ENCODE data around the gene ACAD11.

Gene ACAD11

DNA sequence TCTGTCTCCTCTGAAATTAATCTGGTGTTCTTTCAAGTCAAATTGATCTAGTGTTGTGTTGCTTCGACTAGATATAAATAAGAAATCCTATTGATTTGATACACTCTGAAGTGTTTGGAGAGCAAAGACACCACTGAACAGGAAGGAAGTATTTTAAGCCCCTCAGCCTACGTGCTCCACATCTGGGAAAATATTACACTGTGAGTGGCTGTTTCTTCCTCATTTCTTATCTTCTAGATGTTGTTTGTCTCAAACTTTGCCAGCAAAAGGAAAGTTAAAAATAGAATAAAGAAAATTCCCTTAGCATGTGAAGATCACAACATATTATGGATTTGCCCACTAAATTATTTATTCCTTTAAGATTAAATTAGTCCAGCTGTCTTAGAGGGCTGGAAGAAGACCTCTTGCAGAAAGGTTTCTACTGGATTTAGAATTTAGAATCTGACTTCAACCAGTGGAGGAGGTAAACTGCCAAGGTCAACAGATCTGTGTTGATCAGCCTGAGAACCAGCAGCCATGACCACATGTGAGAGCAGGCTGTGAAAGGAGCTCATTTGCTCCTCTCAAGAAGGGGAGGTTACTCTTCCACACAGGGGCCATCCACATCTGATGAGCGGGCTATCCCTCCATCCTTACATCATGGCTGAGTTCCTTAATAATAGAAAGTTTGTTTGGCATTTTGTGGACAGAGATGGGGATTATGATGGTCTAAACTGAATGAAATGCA lies 108.9 kb downstream of the ACAD11 start:
- Histone ChIP-seq H3K36me3 (ENCODE audit: insufficient read depth, low read length) (no peaks in the 10 kb centered on the region), H3K4me1 (ENCODE audit: insufficient read depth, low read length) (peaks cover 7% of the 10 kb centered on the region), H3K9ac (ENCODE audit: low read length) (no peak overlapping the region), H3K9me3 (ENCODE audit: low read length) (no peaks in the 10 kb centered on the region), H3K4me3 (ENCODE audit: low read depth in 1 of 2, low read length in 2 of 2) (no peak overlapping the region), H3K27ac (ENCODE audit: low read depth, low read length) (no peak overlapping the region), H3K27me3 (ENCODE audit: control insufficient read depth in 1 of 2, insufficient read depth in 2 of 2, low read length in 2 of 2) (no peaks in the 10 kb centered on the region)

DNA sequence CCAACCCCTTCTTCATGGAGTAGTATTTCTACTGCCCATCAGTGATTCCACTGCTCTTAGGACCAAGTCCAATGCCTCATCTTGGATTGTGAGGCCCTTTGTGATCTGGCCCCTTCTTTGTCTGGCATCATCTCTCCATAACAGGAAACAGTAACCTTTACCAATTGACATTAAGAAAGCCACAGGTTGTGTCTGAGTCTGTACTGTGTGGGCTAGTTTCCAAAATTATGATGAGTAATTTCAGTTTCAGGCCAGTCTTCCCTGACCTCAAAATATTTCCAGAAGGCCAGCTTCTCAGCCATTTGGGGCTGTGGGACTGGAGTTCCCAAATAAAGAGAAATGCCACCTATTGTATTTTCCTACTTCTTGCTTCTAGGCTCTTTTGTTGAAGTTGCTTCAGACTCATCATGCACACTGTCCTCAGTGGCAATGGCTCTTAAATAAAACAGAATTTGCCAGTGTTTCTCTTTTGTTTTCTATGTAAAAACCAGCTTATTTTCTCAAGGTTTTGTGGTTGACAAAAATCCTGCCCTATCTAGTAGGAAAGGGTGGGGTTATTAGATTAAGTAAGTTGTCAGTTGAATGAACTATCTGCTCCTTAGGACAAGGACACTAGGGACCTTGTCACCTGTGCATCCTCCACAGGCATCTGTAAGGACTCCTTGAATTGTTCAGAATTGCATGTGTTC lies 109.6 kb downstream of the ACAD11 start:
- no peak overlapping the region for H3K9ac ChIP-seq (ENCODE audit: low read length)
- no peaks in the 10 kb centered on the region for H3K27me3 ChIP-seq (ENCODE audit: control insufficient read depth in 1 of 2, insufficient read depth in 2 of 2, low read length in 2 of 2)
- H3K4me3 ChIP-seq (ENCODE audit: low read depth in 1 of 2, low read length in 2 of 2) = no peak overlapping the region
- H3K27ac ChIP-seq (ENCODE audit: low read depth, low read length) = no peak overlapping the region
- no peaks in the 10 kb centered on the region for H3K9me3 ChIP-seq (ENCODE audit: low read length)
- H3K36me3 ChIP-seq (ENCODE audit: insufficient read depth, low read length) = no peaks in the 10 kb centered on the region
- peaks cover under 1% of the 10 kb centered on the region for H3K4me1 ChIP-seq (ENCODE audit: insufficient read depth, low read length)

GRCh38 chr3:132549169-132549568 lies 110.4 kb downstream of the ACAD11 start:
- no peak overlapping the region for H3K27ac ChIP-seq (ENCODE audit: low read depth, low read length)
- no peaks in the 10 kb centered on the region for H3K4me1 ChIP-seq (ENCODE audit: insufficient read depth, low read length)
- H3K27me3 ChIP-seq (ENCODE audit: control insufficient read depth in 1 of 2, insufficient read depth in 2 of 2, low read length in 2 of 2) = no peaks in the 10 kb centered on the region
- H3K4me3 ChIP-seq (ENCODE audit: low read depth in 1 of 2, low read length in 2 of 2) = no peak overlapping the region
- no peaks in the 10 kb centered on the region for H3K9me3 ChIP-seq (ENCODE audit: low read length)
- H3K36me3 ChIP-seq (ENCODE audit: insufficient read depth, low read length) = no peaks in the 10 kb centered on the region
- no peak overlapping the region for H3K9ac ChIP-seq (ENCODE audit: low read length)

- peaks cover 12% of the 10 kb centered on the region for H3K36me3 ChIP-seq (ENCODE audit: insufficient read depth, low read length)
- H3K4me3 ChIP-seq (ENCODE audit: low read depth in 1 of 2, low read length in 2 of 2) = no peak overlapping the region
- no peaks in the 10 kb centered on the region for H3K27me3 ChIP-seq (ENCODE audit: control insufficient read depth in 1 of 2, insufficient read depth in 2 of 2, low read length in 2 of 2)
- no peaks in the 10 kb centered on the region for H3K9me3 ChIP-seq (ENCODE audit: low read length)
- no peaks in the 10 kb centered on the region for H3K4me1 ChIP-seq (ENCODE audit: insufficient read depth, low read length)
- no peak overlapping the region for H3K27ac ChIP-seq (ENCODE audit: low read depth, low read length)
- H3K9ac ChIP-seq (ENCODE audit: low read length) = no peak overlapping the region
These were observed 114.1 kb downstream of the ACAD11 start for GRCh38 chr3:132545471-132545870.

DNA sequence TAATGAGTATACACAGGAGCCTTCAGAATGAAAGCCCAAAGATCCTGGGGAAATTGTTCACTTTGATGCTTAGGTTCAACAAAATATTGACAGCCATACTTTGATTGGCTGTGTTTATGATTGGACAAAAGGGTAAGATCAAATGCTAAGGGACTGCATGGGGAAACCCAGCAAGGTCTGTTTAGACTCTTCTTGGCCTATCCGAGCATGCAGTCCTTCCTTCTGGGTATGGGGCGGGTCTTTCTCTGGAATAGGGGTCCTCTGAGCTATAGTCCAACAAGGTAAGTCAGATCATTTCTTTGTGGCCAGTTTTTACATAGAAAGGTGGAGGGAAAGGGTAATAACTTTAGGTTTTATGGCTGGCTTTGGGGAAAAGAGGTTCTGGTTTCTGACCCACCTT lies 115.5 kb downstream of the ACAD11 start:
- Histone ChIP-seq H3K27ac (ENCODE audit: low read depth, low read length) (no peak overlapping the region), H3K9ac (ENCODE audit: low read length) (no peak overlapping the region), H3K36me3 (ENCODE audit: insufficient read depth, low read length) (peaks cover 24% of the 10 kb centered on the region), H3K4me3 (ENCODE audit: low read depth in 1 of 2, low read length in 2 of 2) (no peak overlapping the region), H3K27me3 (ENCODE audit: control insufficient read depth in 1 of 2, insufficient read depth in 2 of 2, low read length in 2 of 2) (no peaks in the 10 kb centered on the region), H3K9me3 (ENCODE audit: low read length) (no peaks in the 10 kb centered on the region), H3K4me1 (ENCODE audit: insufficient read depth, low read length) (no peaks in the 10 kb centered on the region)

DNA sequence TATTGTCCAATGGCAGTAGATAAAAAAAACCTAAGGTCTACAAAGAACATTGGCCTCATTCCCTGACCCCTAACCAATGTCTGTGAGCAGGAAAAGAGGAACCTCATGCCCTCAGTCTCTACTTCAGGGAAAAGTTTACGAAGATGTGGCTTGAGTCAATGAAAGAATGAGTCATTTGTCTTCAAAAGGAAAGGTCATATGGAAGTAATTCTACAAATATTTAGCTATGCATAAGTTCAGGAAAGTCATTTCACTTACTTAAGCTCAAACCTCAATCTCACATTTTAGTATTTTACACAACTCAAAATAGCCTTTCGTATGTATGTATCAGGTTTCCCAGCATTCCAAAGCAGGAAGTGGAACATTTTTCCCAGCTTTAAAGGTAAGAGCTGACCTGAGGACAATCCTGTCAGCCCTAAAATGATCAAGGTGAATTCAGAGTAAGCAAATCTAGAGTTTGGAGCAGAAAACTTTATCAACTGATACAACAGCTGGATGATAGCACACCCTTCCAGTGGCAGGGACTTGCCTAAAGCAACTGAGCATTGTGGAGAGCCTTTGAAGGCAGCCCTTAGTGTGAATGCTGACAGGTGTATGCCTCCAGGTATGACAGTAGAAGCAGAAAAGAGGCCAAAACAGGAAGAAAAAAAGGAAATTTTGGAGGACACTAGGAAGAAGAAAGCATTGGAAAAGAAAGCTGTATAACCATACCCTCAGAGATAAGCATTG lies 116.4 kb downstream of the ACAD11 start:
- Histone ChIP-seq H3K9me3 (ENCODE audit: low read length) (no peaks in the 10 kb centered on the region), H3K4me3 (ENCODE audit: low read depth in 1 of 2, low read length in 2 of 2) (no peak overlapping the region), H3K36me3 (ENCODE audit: insufficient read depth, low read length) (peaks cover 30% of the 10 kb centered on the region), H3K27me3 (ENCODE audit: control insufficient read depth in 1 of 2, insufficient read depth in 2 of 2, low read length in 2 of 2) (no peaks in the 10 kb centered on the region), H3K9ac (ENCODE audit: low read length) (no peak overlapping the region), H3K27ac (ENCODE audit: low read depth, low read length) (no peak overlapping the region), H3K4me1 (ENCODE audit: insufficient read depth, low read length) (no peaks in the 10 kb centered on the region)

GRCh38 chr3:132542577-132542976 lies 117.0 kb downstream of the ACAD11 start:
- Histone ChIP-seq H3K27me3 (ENCODE audit: control insufficient read depth in 1 of 2, insufficient read depth in 2 of 2, low read length in 2 of 2) (no peaks in the 10 kb centered on the region), H3K9me3 (ENCODE audit: low read length) (no peaks in the 10 kb centered on the region), H3K27ac (ENCODE audit: low read depth, low read length) (no peak overlapping the region), H3K4me3 (ENCODE audit: low read depth in 1 of 2, low read length in 2 of 2) (no peak overlapping the region), H3K4me1 (ENCODE audit: insufficient read depth, low read length) (no peaks in the 10 kb centered on the region), H3K9ac (ENCODE audit: low read length) (no peak overlapping the region), H3K36me3 (ENCODE audit: insufficient read depth, low read length) (peaks cover 35% of the 10 kb centered on the region)

GRCh38 chr3:132539681-132540080 lies 119.9 kb downstream of the ACAD11 start:
- H3K4me1 ChIP-seq (ENCODE audit: insufficient read depth, low read length) = no peaks in the 10 kb centered on the region
- no peak overlapping the region for H3K9ac ChIP-seq (ENCODE audit: low read length)
- peaks cover 43% of the 10 kb centered on the region for H3K36me3 ChIP-seq (ENCODE audit: insufficient read depth, low read length)
- no peaks in the 10 kb centered on the region for H3K27me3 ChIP-seq (ENCODE audit: control insufficient read depth in 1 of 2, insufficient read depth in 2 of 2, low read length in 2 of 2)
- H3K9me3 ChIP-seq (ENCODE audit: low read length) = no peaks in the 10 kb centered on the region
- H3K27ac ChIP-seq (ENCODE audit: low read depth, low read length) = no peak overlapping the region
- H3K4me3 ChIP-seq (ENCODE audit: low read depth in 1 of 2, low read length in 2 of 2) = no peak overlapping the region

GRCh38 chr3:132538072-132538471 lies 121.5 kb downstream of the ACAD11 start:
- Histone ChIP-seq H3K4me1 (ENCODE audit: insufficient read depth, low read length) (no peaks in the 10 kb centered on the region), H3K9ac (ENCODE audit: low read length) (no peak overlapping the region), H3K27ac (ENCODE audit: low read depth, low read length) (no peak overlapping the region), H3K27me3 (ENCODE audit: control insufficient read depth in 1 of 2, insufficient read depth in 2 of 2, low read length in 2 of 2) (no peaks in the 10 kb centered on the region), H3K4me3 (ENCODE audit: low read depth in 1 of 2, low read length in 2 of 2) (no peak overlapping the region), H3K36me3 (ENCODE audit: insufficient read depth, low read length) (peaks cover 56% of the 10 kb centered on the region), H3K9me3 (ENCODE audit: low read length) (no peaks in the 10 kb centered on the region)

GRCh38 chr3:132537297-132537696 lies 122.3 kb downstream of the ACAD11 start:
- H3K4me3 ChIP-seq (ENCODE audit: low read depth in 1 of 2, low read length in 2 of 2) = no peak overlapping the region
- no peaks in the 10 kb centered on the region for H3K9me3 ChIP-seq (ENCODE audit: low read length)
- no peaks in the 10 kb centered on the region for H3K27me3 ChIP-seq (ENCODE audit: control insufficient read depth in 1 of 2, insufficient read depth in 2 of 2, low read length in 2 of 2)
- no peaks in the 10 kb centered on the region for H3K4me1 ChIP-seq (ENCODE audit: insufficient read depth, low read length)
- no peak overlapping the region for H3K9ac ChIP-seq (ENCODE audit: low read length)
- H3K36me3 ChIP-seq (ENCODE audit: insufficient read depth, low read length) = peaks cover 56% of the 10 kb centered on the region
- no peak overlapping the region for H3K27ac ChIP-seq (ENCODE audit: low read depth, low read length)

GRCh38 chr3:132536442-132537153 lies 123.0 kb downstream of the ACAD11 start:
- no peaks in the 10 kb centered on the region for H3K9me3 ChIP-seq (ENCODE audit: low read length)
- no peak overlapping the region for H3K4me3 ChIP-seq (ENCODE audit: low read depth in 1 of 2, low read length in 2 of 2)
- H3K36me3 ChIP-seq (ENCODE audit: insufficient read depth, low read length) = peaks cover 53% of the 10 kb centered on the region
- H3K4me1 ChIP-seq (ENCODE audit: insufficient read depth, low read length) = no peaks in the 10 kb centered on the region
- H3K9ac ChIP-seq (ENCODE audit: low read length) = no peak overlapping the region
- no peaks in the 10 kb centered on the region for H3K27me3 ChIP-seq (ENCODE audit: control insufficient read depth in 1 of 2, insufficient read depth in 2 of 2, low read length in 2 of 2)
- no peak overlapping the region for H3K27ac ChIP-seq (ENCODE audit: low read depth, low read length)
